ENCODE data around the gene DRAM1.

The DRAM1 gene

DNA sequence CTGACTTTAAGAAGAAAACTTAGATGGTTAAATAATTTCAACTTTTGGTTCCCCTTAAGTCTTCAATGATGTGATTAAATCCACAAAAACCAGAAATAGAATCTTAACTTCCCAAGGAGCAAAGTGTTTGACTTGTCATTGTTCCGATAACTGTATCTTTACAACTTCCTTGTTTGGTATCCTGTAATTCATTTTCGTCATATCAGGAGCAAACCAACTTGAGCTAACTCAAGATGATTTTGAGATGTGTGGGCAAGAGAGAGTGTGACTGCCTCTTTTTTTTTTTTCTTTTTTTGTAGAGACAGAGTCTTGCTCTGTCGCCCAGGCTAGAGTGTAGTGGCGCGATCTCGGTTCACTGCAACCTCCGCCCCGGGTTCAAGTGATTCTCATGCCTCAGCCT lies 25.3 kb downstream of the DRAM1 start:
- no peak overlapping the region for H3K4me2 ChIP-seq (ENCODE audit: low read length)
- peaks cover 22% of the 10 kb centered on the region for H3K27me3 ChIP-seq (ENCODE audit: control insufficient read depth, low read length)
- H3F3A ChIP-seq (ENCODE audit: control insufficient read depth, insufficient read depth): no peaks in the 10 kb centered on the region
- no peak for TF ChIP-seq EZH2phosphoT487 (IDR thresholded peaks at IDR 0.05; ENCODE audit: borderline replicate concordance, low read length)
- no peak for TF ChIP-seq CTCF (IDR thresholded peaks at IDR 0.05; ENCODE audit: low read depth, low read length, poor library complexity, severe bottlenecking)
- no peaks in the 10 kb centered on the region for H3K36me3 ChIP-seq (ENCODE audit: control insufficient read depth, low read length)
- H3K9me3 ChIP-seq (ENCODE audit: control insufficient read depth, insufficient read depth, low read length): no peaks in the 10 kb centered on the region
- no peaks in the 10 kb centered on the region for H3K4me1 ChIP-seq (ENCODE audit: control insufficient read depth, low read length)
- no peak overlapping the region for H3K4me3 ChIP-seq (ENCODE audit: low read length)
- no peak overlapping the region for H3K27ac ChIP-seq (ENCODE audit: low read depth, low read length)
- no peaks in the 10 kb centered on the region for H4K20me1 ChIP-seq (ENCODE audit: control insufficient read depth, insufficient read depth, low read depth, low read length)
- no peaks in the 10 kb centered on the region for H3K79me2 ChIP-seq (ENCODE audit: control insufficient read depth, low read length)
- no peaks in the 10 kb centered on the region for H3K9me2 ChIP-seq (replicated peaks; ENCODE audit: control insufficient read depth, low read length)

DNA sequence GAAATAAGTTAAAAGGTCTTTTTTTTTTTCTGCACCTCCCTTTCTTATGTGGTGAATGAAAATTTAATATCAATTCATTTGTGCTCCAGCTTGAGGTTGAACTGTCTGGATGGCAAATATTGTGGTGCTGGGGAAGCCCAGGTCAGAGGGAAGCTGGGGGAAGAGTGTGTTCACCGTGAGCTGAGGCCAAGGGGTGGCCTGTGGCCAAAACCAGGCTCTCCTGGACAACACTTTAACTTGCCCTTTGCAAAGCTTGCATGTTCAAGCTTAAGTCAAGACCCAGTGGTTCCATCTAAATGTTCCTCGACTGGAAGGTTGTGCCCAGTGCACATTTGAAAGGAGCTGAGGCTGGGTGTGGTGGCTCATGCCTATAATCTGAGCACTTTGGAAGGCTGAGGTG lies 28.8 kb downstream of the DRAM1 start:
- Histone ChIP-seq H3K36me3 (ENCODE audit: control insufficient read depth, low read length) (no peaks in the 10 kb centered on the region), H3K4me2 (ENCODE audit: low read length) (no peak overlapping the region), H3K9me2 (replicated peaks; ENCODE audit: control insufficient read depth, low read length) (no peaks in the 10 kb centered on the region), H3K79me2 (ENCODE audit: control insufficient read depth, low read length) (no peaks in the 10 kb centered on the region), H3F3A (ENCODE audit: control insufficient read depth, insufficient read depth) (peaks cover 8% of the 10 kb centered on the region), H4K20me1 (ENCODE audit: control insufficient read depth, insufficient read depth, low read depth, low read length) (peaks cover 5% of the 10 kb centered on the region; the same call in 1 of the 2 replicates), H3K9me3 (ENCODE audit: control insufficient read depth, insufficient read depth, low read length) (no peaks in the 10 kb centered on the region), H3K4me1 (ENCODE audit: control insufficient read depth, low read length) (peaks cover 21% of the 10 kb centered on the region), H3K27me3 (ENCODE audit: control insufficient read depth, low read length) (peaks cover 36% of the 10 kb centered on the region), H3K27ac (ENCODE audit: low read depth, low read length) (no peak overlapping the region), H3K4me3 (ENCODE audit: low read length) (no peak overlapping the region)
- TF ChIP-seq EZH2phosphoT487 (IDR thresholded peaks at IDR 0.05; ENCODE audit: borderline replicate concordance, low read length): no peak
- no peak for TF ChIP-seq CTCF (IDR thresholded peaks at IDR 0.05; ENCODE audit: low read depth, low read length, poor library complexity, severe bottlenecking)

DNA sequence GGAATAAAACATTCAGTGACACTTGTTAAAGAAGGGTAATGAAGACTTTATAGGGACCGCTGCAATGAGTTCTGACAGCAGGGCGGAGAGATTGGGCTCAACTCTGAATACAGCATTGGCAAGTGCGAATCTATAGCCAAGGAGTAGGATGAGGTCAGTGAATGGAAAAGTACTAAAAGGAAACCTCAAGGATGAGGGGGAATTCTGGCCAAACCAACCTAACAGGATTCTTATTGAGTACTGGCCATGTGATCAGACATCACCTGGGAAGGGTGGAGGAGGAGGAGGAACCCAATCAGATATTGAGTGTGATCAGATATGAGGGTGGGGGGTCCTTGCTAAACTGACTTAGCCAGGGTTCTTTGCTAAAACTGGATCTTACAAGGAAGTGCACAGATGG lies 31.0 kb downstream of the DRAM1 start:
- peaks cover 5% of the 10 kb centered on the region; the same call in 1 of the 2 replicates for H4K20me1 ChIP-seq (ENCODE audit: control insufficient read depth, insufficient read depth, low read depth, low read length)
- H3K4me2 ChIP-seq (ENCODE audit: low read length): no peak overlapping the region
- no peaks in the 10 kb centered on the region for H3K9me3 ChIP-seq (ENCODE audit: control insufficient read depth, insufficient read depth, low read length)
- H3K9me2 ChIP-seq (replicated peaks; ENCODE audit: control insufficient read depth, low read length): no peaks in the 10 kb centered on the region
- TF ChIP-seq EZH2phosphoT487 (IDR thresholded peaks at IDR 0.05; ENCODE audit: borderline replicate concordance, low read length) (no peak), CTCF (IDR thresholded peaks at IDR 0.05; ENCODE audit: low read depth, low read length, poor library complexity, severe bottlenecking) (no peak)
- H3K4me3 ChIP-seq (ENCODE audit: low read length): no peak overlapping the region
- no peak overlapping the region for H3K27ac ChIP-seq (ENCODE audit: low read depth, low read length)
- H3K36me3 ChIP-seq (ENCODE audit: control insufficient read depth, low read length): no peaks in the 10 kb centered on the region
- peaks cover 35% of the 10 kb centered on the region for H3K27me3 ChIP-seq (ENCODE audit: control insufficient read depth, low read length)
- peaks cover 21% of the 10 kb centered on the region for H3K4me1 ChIP-seq (ENCODE audit: control insufficient read depth, low read length)
- H3F3A ChIP-seq (ENCODE audit: control insufficient read depth, insufficient read depth): peaks cover 8% of the 10 kb centered on the region
- no peaks in the 10 kb centered on the region for H3K79me2 ChIP-seq (ENCODE audit: control insufficient read depth, low read length)
